AG08396 (cell line): Measurements from ENCODE around the gene RAD51AP2.
A peak's percentile ranks its signal among the peaks of the same experiment; 100 is the strongest.

ENCODE experiments used
- DNase-seq: peaks from one replicate; pipeline ENCODE4 v3.0.0; 2012; ENCODE audit warnings: low spot score, mixed read lengths

The RAD51AP2 gene

DNA sequence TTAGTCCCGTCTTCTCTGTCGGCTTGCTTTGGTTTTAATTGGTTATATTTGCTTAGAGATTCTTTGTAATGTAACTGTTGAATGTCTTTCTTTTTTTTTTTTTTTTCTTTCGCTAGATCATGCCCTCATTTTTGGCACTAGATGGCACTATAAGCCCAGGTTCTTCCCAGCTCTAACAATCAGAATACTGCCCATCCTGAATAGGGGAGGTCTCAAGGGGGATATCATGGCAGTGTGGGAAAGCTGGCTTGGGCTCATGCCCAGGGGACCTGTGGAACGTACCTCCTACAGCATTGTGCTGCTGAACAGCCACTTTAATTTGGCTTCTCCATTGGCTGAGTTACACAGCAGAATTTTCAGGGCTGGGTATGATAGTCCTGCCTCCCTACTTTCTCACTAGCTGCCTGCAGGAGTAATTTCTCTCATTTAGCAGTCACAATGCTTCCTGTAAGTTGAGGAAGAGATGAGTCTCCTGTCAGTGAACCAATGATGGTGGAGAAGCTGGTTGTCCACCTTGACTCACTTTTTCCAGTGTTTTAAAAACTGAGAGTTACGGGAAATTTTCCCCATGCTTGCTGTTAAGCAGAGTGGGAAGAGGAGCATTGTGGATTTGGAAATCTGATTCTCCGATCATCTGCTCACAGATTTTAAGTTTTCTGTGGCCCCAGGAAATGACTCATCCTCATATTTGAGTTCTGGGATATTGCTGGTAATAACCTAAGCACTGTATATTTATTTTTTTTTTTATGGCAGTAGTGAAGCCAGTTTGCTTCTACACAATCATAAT, 47.2 kb downstream of the RAD51AP2 start:
- peak; percentile 3 for DNase-seq

DNA sequence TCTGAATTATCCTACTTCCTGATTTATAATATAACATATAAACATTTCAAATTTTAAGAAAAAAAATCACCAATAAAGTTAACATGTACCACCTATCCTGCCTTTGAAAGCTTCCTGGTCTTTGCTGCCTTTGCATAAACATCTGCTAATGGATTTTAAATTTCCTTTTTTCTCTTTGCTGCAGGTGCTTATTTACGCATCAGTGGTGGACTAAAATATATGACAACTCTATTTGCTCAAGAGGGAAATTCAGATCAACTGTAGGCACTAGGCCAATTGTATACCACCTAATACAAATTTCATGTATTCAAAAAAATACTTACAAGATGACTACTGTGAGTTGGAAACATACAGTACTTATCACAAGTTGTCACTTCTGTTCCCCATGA, 57.2 kb downstream of the RAD51AP2 start:
- no peak for DNase-seq
